ENCODE data around the gene MRGPRF.

Gene MRGPRF

GRCh38 chr11:69048694-69049489 lies 35.8 kb upstream of the MRGPRF start, which contains the start of gene TPCN2:
TSS of gene TPCN2 (plus strand) at chr11:69048932. CDS start at chr11:69048998, 66 bp downstream.
- CTCF ChIA-PET: interaction anchor here (0.6 kb wide), 5 partner anchors 41 to 899 kb away, joined by 3 to 4 read pairs (median 3); no protein-coding TSS in a partner anchor
- POLR2A ChIA-PET: interaction anchor here (0.5 to 1.9 kb wide), 10 partner anchors 12 to 777 kb away, joined by 3 to 9 read pairs (median 4); partner anchors contain the start of genes C11orf24, IGHMBP2, LTO1 and MRPL21
- Histone ChIP-seq H3K9me3 (ENCODE audit: control insufficient read depth, insufficient read depth, low read depth, low read length) (no peaks in the 10 kb centered on the region), H3K4me1 (ENCODE audit: control insufficient read depth, insufficient read depth, low read length) (no peaks in the 10 kb centered on the region), H3K4me3 (ENCODE audit: low read depth, low read length) (peak within 1 kb of the TSS; percentile 70), H3K36me3 (ENCODE audit: control insufficient read depth in 2 of 2, insufficient read depth in 1 of 2, low read length in 2 of 2) (peaks cover 0 to 5% of the 10 kb centered on the region in 2 experiments; a peak in 1 of 3 replicates), H3K27ac (ENCODE audit: extremely low read depth, low read depth, low read length) (peak within 1 kb of the TSS; percentile 79; the same call in 1 of the 2 replicates)
- TF ChIP-seq ZNF404 (tag by site-specific recombination; IDR thresholded peaks at IDR 0.05): no peak
- peak; percentile 89 for TF ChIP-seq SP2 (tag by site-specific recombination; IDR thresholded peaks at IDR 0.05)
- TF ChIP-seq YY1 (tag by site-specific recombination; IDR thresholded peaks at IDR 0.05): peak; percentile 21; the same call in 1 of the 2 replicates
- 0 out of 2 replicates have a peak, but pooled peaks have one; percentile 34 for TF ChIP-seq GLIS2 (tag by site-specific recombination; IDR thresholded peaks at IDR 0.05)
- TF ChIP-seq ZNF830 (tag by site-specific recombination; IDR thresholded peaks at IDR 0.05; ENCODE audit: low read depth): no peak
- TF ChIP-seq ZXDB (tag by site-specific recombination; IDR thresholded peaks at IDR 0.05): peak; percentile 94
- peak; percentile 84 for TF ChIP-seq KLF1 (tag by site-specific recombination; IDR thresholded peaks at IDR 0.05)
- TF ChIP-seq ZFHX2 (tag by site-specific recombination; conservative IDR thresholded peaks at IDR 0.05): peak; percentile 60
- peak; percentile 89 for TF ChIP-seq SP3 (tag by site-specific recombination; IDR thresholded peaks at IDR 0.05)
- TF ChIP-seq ZNF140 (tag by site-specific recombination; IDR thresholded peaks at IDR 0.05): no peak
- TF ChIP-seq KLF9 (tag by site-specific recombination; IDR thresholded peaks at IDR 0.05; ENCODE audit: low read depth): peak; percentile 54; the same call in 1 of the 2 replicates
- peak; percentile 23; the same call in 1 of the 2 replicates for TF ChIP-seq ZNF335 (tag by site-specific recombination; conservative IDR thresholded peaks at IDR 0.05)
- TF ChIP-seq KLF8 (tag by site-specific recombination; IDR thresholded peaks at IDR 0.05): peak; percentile 66
- no peak for TF ChIP-seq ZNF133 (tag by site-specific recombination; IDR thresholded peaks at IDR 0.05)
- TF ChIP-seq ZBTB26 (tag by site-specific recombination; optimal IDR thresholded peaks at IDR 0.05): peak; percentile 70
- peak; percentile 46; the same call in 1 of the 2 replicates for TF ChIP-seq PATZ1 (tag by site-specific recombination; IDR thresholded peaks at IDR 0.05)
- TF ChIP-seq ZNF624 (tag by site-specific recombination; IDR thresholded peaks at IDR 0.05): no peak
- TF ChIP-seq ZNF704 (tag by site-specific recombination; IDR thresholded peaks at IDR 0.05): no peak
- no peak for TF ChIP-seq ZNF792 (tag by site-specific recombination; IDR thresholded peaks at IDR 0.05)
- peak; percentile 47; the same call in 1 of the 2 replicates for TF ChIP-seq ZBTB48 (tag by site-specific recombination; IDR thresholded peaks at IDR 0.05)
- TF ChIP-seq ZNF639 (tag by site-specific recombination; IDR thresholded peaks at IDR 0.05): no peak
- TF ChIP-seq ZNF513 (tag by site-specific recombination; IDR thresholded peaks at IDR 0.05): no peak
- TF ChIP-seq ZSCAN30 (tag by site-specific recombination; IDR thresholded peaks at IDR 0.05): 0 out of 2 replicates have a peak, but pooled peaks have one; percentile 23
- no peak for TF ChIP-seq ZNF701 (tag by site-specific recombination; IDR thresholded peaks at IDR 0.05)
- peak; percentile 41; the same call in 1 of the 2 replicates for TF ChIP-seq ZIC2 (tag by site-specific recombination; IDR thresholded peaks at IDR 0.05)
